Stimulated activated CD8-positive, alpha-beta memory T cell treated with anti-CD3 and anti-CD28 coated beads, Interleukin-15, amount 100 ng/mL, for 4 hours (primary cell): ENCODE measurements around the gene MUC13.

ENCODE experiments used
- DNase-seq, 2 donors: peaks; one replicate each; pipeline ENCODE4 v3.0.0-alpha.2; 2020; ENCODE audit warnings: low read depth in 2 of 2

Gene MUC13

DNA sequence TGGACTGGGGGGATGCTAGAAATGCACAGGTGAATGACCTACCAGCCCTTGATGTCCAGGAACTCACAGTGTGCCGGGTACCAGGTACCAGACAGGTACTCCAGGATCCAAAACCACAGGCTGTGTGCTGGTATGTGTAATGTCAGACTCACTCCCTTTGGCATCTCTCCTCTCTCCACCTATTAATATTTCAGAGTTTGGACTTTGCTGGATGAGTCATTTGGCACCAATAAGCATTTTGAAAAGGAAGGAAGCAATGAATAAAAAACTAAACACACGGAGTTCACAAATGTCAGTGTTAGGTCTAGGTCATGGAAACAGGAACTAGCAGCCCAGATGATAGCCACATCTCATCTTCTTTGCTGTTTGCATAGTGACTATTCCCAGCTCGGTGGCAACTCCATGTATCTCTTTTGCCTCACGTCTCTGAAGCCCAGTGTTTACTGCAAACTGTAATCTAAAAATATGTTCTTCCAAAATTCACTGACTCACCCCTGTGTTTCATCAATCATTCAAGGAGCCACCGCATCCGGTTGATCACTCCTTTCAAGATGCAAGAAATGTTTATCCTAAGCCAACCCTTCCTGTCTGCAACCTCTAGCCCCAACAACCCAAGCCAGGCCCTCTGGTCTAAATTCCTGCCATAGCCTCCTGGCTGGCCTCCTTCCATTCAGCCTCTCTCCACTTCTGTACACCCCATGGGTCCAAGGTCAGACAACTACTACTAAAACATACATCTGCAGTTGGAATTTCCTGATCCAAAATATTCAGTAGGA lies 55.8 kb downstream of the MUC13 start:
- DNase-seq = no peak

DNA sequence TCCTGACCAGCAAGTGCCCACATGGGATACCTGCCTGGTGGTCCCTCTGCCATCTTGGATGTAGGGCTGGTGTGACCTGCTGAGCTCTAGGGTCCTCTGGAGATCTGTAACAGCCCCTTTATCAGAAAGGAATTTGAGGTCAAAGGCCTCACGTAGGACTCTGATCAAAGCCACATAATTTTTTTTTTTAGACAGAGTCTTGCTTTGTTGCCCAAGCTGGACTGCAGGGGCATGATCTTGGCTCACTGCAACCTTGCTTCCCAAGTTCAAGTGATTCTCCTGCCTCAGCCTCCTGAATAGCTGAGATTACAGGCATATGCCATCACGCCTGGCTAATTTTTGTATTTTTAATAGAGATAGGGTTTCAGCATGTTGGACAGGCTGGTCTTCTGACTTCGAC lies 56.9 kb downstream of the MUC13 start:
- no peak for DNase-seq

DNA sequence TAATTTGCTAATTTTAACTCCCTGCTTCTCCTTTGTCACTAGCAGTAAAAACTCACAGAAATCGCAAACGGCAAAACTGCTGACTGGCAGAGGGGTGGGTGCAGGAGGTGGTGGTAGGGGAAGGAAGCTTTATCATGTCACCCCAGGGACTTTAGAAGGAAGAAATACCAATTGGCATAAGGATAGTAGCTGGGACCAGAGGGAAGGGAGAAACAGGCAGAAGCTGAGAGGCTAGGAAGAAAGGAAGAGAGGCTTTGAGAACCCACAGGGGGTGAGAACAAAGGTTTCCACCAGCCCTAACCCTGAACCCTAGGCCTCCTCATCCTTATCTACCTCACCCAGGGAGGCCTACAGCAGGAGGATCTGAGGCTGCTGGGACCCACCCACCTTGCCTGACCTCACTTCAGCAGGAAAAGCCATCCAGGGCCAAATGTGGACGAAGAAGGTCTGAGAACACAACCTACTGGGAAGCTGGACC lies 58.1 kb downstream of the MUC13 start:
- DNase-seq = no peak

DNA sequence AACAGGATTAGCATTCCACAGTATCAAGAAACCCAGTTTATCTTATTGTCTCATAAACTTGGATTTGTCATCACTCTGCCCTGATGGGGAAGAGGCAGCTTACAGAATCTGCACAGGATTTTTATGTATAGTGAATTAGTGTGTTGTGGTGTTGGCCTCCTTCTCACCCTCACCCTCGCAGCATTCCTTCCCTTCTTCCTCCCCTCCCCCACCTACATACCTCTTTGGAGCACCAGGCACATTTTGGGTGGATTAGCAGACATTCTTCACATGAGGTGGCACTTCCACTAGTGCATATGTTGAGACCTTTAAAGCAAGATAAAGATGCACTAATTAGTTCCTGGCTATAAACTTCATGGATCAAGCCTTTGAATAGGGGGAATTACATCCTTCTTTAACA lies 61.3 kb downstream of the MUC13 start:
- DNase-seq = no peak

DNA sequence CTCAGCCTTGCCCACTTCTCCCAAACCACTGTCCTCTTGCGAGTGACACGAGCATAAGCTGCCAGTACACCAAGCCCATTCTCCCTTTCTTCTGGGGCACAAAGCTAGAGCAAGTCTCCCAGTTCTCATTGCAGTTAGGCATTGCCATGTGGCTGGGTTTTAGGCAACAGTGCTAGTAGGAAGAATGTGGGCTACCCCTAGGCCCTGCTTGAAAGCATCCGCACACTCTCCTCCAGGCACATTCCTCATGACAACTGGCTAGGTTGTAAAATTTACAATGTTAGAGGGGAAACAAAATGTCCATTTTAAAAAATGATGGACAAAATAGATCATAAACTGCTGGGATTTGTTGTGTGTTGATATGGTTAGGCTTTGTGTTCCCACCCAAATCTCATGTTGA lies 67.0 kb downstream of the MUC13 start:
- no peak for DNase-seq

DNA sequence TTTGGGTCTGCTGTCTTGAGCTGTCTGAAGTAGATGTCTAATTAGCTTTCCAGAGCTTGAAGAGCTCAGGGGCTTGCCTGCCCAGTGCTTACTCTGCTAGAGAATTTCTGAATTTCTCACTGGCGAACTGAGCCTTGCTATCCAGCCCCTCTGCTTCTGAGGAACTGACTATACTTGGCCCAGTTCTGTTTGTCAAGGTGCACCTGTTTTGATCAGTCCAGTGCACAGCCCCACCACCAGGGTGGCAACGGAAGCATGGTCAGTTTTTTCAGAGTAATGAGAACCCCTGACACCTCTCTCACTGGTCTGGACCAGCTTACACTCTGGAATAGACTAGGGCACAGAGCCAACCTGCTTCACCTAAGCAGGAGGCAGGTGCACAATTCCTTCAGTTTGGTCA lies 72.5 kb downstream of the MUC13 start:
- DNase-seq = no peak

DNA sequence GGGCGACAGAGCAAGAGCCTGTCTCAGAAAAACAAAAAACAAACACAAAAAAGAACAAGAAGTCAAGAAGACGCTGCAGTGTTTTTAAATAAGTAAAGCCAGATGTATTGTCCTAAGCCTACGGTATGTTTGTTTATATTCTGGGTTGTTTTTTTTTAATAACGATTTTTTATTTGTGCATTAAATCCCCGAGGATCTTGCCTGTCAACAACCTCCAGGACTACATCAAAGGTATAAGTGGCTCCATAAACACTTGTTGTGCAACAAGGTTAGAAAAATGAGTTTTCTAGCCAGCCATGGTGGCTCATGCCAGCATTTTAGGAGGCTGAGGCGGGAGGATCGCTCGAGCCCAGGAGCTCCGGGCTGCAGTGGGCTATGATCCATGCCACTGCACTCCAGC lies 73.5 kb downstream of the MUC13 start:
- DNase-seq = no peak

DNA sequence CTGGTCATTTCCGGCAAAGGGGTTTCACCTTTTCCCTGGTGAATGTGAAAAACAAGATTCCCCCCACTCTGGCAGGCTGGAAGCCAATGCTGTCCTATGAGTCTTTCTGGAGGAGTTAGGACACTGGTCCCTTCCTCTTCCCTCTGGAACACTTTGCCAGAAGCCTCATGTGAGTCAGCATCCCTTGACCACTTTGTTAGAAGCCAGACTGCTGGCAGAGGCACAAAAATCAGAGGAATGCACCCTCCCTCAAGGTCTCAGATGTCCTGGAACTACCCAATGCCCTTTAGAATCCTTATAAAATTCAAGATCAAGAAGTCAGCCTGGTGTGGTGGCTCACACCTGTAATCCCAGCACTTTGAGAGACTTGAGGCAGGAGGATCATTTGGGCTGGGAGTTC lies 74.0 kb downstream of the MUC13 start:
- DNase-seq = no peak

DNA sequence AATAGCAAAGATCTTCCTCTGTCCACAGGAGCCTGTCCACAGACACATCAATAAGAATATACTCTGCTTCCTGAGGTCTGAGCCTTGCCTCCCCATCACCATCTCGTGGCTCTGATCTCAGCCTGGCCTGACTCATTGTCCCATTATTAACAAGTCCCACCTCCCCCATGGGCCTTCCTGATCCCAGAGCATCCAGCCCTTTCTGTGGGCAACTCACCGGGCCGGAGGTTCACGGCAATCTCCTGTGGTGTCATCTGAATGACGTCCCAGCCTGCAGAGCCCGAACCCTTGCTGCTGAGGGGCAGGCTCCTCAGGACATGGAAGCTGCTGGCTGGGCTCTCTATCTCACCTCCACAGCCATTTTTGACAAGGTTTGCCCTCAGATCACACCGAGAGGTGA lies 75.5 kb downstream of the MUC13 start:
- DNase-seq = no peak

DNA sequence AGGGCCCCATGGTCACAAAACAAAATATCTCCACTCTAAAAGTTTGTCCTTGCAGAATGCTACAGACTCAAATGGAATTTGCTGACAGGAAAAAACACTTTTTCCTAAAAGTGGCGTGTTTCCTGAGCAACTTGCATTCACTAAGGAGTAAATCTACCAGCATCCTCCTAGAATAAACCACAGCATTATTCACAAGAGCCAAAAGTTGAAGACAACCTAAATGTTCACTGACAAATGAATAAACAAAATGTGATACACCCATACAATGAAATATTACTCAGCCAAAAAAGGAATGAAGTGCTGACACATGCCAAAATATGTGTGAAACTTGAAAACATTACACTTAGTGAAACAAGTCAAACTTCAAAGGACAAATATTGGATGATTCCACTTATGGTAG lies 76.3 kb downstream of the MUC13 start:
- DNase-seq = no peak

DNA sequence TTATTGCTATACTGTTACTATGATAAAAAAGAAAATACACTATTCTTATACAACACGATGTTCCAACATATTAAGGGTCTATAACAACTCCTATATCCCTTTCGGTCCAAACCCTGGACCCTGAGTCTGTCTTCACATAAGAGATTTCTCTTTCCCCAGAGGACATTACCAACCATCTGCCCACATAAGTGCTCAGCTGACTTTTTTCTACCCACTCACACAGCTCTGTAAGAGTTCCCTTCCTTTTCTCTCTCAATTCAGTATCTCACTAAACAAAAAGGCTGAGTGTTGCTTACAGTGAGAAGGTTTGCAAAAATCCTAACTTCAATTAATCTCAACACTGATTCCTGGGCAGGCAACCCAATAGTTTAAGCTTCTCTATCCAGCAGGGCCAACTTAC lies 77.9 kb downstream of the MUC13 start:
- DNase-seq = no peak
